ENCODE data around the gene JAM3.
"Not testable (repeated sequence)": the region's sequence is repeated elsewhere in the genome, so short reads cannot be mapped to it uniquely, and the experiment has no call there.

JAM3 gene

DNA sequence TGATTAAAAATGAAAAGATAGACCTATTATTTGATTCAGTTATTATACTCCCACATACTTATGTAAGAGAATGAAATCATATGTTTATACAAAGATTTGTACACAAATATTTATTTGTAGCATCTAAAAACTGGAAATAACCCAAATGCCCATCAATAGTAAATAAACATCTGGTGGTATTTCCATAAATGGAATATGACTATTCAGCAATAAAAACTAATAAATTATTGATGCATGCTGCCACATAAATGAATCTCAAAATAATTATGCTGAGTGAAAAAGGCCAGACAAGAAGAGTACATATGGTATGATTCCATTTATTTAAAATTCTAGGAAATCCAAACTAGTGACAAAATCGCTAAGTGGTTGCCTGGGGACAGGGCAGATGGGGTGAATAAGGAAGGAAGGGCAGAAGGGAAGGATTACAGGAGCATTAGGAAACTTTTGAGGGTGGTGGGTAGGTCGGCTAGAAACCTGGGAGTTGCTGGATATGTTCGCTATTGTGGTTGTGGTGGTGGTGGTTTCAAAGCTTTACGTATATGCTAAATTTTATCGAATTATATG is 41.5 kb downstream of the JAM3 start:
- no peak for DNase-seq (ENCODE audit: low read depth in 1 of 2, low spot score in 1 of 2)
- no peak overlapping the region for H3K4me3 ChIP-seq (replicated peaks; ENCODE audit: insufficient read depth, low read length)
- TF ChIP-seq, protein P1, sequence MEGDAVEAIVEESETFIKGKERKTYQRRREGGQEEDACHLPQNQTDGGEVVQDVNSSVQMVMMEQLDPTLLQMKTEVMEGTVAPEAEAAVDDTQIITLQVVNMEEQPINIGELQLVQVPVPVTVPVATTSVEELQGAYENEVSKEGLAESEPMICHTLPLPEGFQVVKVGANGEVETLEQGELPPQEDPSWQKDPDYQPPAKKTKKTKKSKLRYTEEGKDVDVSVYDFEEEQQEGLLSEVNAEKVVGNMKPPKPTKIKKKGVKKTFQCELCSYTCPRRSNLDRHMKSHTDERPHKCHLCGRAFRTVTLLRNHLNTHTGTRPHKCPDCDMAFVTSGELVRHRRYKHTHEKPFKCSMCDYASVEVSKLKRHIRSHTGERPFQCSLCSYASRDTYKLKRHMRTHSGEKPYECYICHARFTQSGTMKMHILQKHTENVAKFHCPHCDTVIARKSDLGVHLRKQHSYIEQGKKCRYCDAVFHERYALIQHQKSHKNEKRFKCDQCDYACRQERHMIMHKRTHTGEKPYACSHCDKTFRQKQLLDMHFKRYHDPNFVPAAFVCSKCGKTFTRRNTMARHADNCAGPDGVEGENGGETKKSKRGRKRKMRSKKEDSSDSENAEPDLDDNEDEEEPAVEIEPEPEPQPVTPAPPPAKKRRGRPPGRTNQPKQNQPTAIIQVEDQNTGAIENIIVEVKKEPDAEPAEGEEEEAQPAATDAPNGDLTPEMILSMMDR (IDR thresholded peaks at IDR 0.05; ENCODE audit: insufficient read depth, low read length), result no peak
- TF ChIP-seq POLR2AphosphoS5 (IDR thresholded peaks at IDR 0.05; ENCODE audit: low read depth), result no peak
- H3K27me3 ChIP-seq (ENCODE audit: insufficient read depth, poor library complexity, severe bottlenecking), result no peaks in the 10 kb centered on the region
- H3K27ac ChIP-seq (replicated peaks), result no peak overlapping the region

DNA sequence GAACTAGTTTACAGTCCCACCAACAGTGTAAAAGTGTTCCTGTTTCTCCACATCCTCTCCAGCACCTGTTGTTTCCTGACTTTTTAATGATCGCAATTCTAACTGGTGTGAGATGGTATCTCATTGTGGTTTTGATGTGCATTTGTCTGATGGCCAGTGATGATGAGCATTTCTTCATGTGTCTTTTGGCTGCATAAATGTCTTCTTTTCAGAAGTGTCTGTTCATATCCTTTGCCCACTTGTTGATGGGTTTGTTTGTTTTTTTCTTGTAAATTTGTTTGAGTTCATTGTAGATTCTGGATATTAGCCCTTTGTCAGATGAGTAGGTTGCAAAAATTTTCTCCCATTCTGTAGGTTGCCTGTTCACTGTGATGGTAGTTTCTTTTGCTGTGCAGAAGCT is 44.9 kb downstream of the JAM3 start:
- not testable (repeated sequence) for H3K4me3 ChIP-seq (replicated peaks; ENCODE audit: insufficient read depth, low read length); H3K27me3 ChIP-seq (ENCODE audit: insufficient read depth, poor library complexity, severe bottlenecking); DNase-seq (ENCODE audit: low read depth in 1 of 2, low spot score in 1 of 2); H3K27ac ChIP-seq (replicated peaks)

DNA sequence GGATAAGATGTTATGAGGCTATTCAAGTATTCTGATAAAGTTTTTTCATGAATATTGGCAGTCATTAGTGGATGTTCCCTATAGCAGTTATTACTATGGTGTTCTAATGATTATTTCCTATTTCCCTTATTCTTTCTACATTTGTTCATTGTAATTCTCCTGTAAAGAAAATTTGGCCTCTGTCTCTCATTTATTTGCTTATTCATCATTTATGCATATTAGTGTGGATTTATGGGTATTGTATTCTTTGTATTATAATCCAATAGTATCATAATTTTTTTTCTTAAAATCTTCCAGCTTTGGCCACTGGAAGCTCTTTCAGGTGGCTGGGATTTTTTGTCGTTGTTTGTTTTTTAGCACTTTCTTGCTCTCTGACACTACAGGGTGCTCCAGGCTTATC is 47.3 kb downstream of the JAM3 start:
- no peak for DNase-seq (ENCODE audit: low read depth in 1 of 2, low spot score in 1 of 2)
- TF ChIP-seq, protein P1 (IDR thresholded peaks at IDR 0.05; ENCODE audit: insufficient read depth, low read length), result no peak
- TF ChIP-seq, protein P2, sequence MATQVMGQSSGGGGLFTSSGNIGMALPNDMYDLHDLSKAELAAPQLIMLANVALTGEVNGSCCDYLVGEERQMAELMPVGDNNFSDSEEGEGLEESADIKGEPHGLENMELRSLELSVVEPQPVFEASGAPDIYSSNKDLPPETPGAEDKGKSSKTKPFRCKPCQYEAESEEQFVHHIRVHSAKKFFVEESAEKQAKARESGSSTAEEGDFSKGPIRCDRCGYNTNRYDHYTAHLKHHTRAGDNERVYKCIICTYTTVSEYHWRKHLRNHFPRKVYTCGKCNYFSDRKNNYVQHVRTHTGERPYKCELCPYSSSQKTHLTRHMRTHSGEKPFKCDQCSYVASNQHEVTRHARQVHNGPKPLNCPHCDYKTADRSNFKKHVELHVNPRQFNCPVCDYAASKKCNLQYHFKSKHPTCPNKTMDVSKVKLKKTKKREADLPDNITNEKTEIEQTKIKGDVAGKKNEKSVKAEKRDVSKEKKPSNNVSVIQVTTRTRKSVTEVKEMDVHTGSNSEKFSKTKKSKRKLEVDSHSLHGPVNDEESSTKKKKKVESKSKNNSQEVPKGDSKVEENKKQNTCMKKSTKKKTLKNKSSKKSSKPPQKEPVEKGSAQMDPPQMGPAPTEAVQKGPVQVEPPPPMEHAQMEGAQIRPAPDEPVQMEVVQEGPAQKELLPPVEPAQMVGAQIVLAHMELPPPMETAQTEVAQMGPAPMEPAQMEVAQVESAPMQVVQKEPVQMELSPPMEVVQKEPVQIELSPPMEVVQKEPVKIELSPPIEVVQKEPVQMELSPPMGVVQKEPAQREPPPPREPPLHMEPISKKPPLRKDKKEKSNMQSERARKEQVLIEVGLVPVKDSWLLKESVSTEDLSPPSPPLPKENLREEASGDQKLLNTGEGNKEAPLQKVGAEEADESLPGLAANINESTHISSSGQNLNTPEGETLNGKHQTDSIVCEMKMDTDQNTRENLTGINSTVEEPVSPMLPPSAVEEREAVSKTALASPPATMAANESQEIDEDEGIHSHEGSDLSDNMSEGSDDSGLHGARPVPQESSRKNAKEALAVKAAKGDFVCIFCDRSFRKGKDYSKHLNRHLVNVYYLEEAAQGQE (IDR thresholded peaks at IDR 0.05; ENCODE audit: insufficient replicate concordance, low read depth), result no peak
- TF ChIP-seq SPI1 (IDR thresholded peaks at IDR 0.05; ENCODE audit: borderline replicate concordance, low read depth) (no peak), GABPA (IDR thresholded peaks at IDR 0.05; ENCODE audit: low read depth) (no peak), POLR2AphosphoS5 (IDR thresholded peaks at IDR 0.05; ENCODE audit: low read depth) (no peak)
- Histone ChIP-seq H3K27me3 (ENCODE audit: insufficient read depth, poor library complexity, severe bottlenecking) (peaks cover 2% of the 10 kb centered on the region), H3K4me3 (replicated peaks; ENCODE audit: insufficient read depth, low read length) (no peak overlapping the region), H3K27ac (replicated peaks) (no peak overlapping the region)

DNA sequence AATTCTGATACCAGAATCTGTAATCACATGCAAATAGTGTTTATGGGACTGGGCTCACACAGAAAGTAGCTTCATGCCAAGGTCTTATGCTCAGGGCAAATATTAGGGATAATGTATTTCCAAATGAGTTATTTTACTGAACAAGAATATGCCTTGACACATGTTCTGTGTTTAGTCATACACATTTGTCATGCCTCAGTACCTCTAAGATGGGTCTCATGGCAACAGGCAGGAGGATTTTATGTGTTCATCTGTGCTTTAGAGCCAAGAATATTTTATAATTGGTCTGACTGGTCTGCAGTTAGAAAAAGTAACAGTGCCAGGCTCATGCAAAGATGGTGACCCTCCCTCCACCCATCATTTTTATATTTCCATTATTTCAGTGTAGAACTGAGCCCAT is 49.1 kb downstream of the JAM3 start:
- no peak for DNase-seq (ENCODE audit: low read depth in 1 of 2, low spot score in 1 of 2)
- H3K4me3 ChIP-seq (replicated peaks; ENCODE audit: insufficient read depth, low read length), result no peak overlapping the region
- TF ChIP-seq, protein P1 (IDR thresholded peaks at IDR 0.05; ENCODE audit: insufficient read depth, low read length), result no peak
- TF ChIP-seq POLR2AphosphoS5 (IDR thresholded peaks at IDR 0.05; ENCODE audit: low read depth) (no peak), GABPA (IDR thresholded peaks at IDR 0.05; ENCODE audit: low read depth) (no peak), SPI1 (IDR thresholded peaks at IDR 0.05; ENCODE audit: borderline replicate concordance, low read depth) (no peak)
- TF ChIP-seq, protein P2 (IDR thresholded peaks at IDR 0.05; ENCODE audit: insufficient replicate concordance, low read depth), result no peak
- peaks cover 6% of the 10 kb centered on the region for H3K27me3 ChIP-seq (ENCODE audit: insufficient read depth, poor library complexity, severe bottlenecking)
- H3K27ac ChIP-seq (replicated peaks), result no peak overlapping the region
